ENCODE measurements around the gene JARID2. TPM values are rescaled to one million over a fixed set of nuclear protein-coding genes. Genes with fewer than 3 reads are reported as not detected.
A peak's percentile ranks its signal among the peaks of the same experiment; 100 is the strongest.

JARID2 gene
- total and polyA plus RNA-seq, 7 donors: 1.1 to 16.1 (median 4.9) TPM

GRCh38 chr6:15457121-15457650 is 211.3 kb downstream of the JARID2 start:
- intact Hi-C loops (cut with DNase I): no loop called here
- 70 to 80% (median 77%) methylated on average over 4 of the region's 4 CpGs for WGBS, 3 donors
- no peak overlapping the region for H3K27ac ChIP-seq

GRCh38 chr6:15458021-15458459 is 212.2 kb downstream of the JARID2 start:
- H3K4me1 ChIP-seq: peaks cover 73% of the 10 kb centered on the region

More at GRCh38 chr6:15457121-15457650, 211.3 kb downstream of the JARID2 start:
- DNase-seq (no peak), ATAC-seq (no peak)
- Histone ChIP-seq H3K4me1 (peaks cover 69% of the 10 kb centered on the region), H3K9me3 (no peaks in the 10 kb centered on the region), H3K4me3 (peak overlapping the region; percentile 9), H3K36me3 (ENCODE audit: insufficient read depth in 1 of 2, low read depth in 1 of 2) (no peaks in the 10 kb centered on the region), H3K27me3 (ENCODE audit: insufficient read depth in 3 of 3, low read length in 2 of 3) (no peaks in the 10 kb centered on the region)
- TF ChIP-seq CTCF (IDR thresholded peaks at IDR 0.05): no peak

GRCh38 chr6:15460110-15460727 is 214.3 kb downstream of the JARID2 start:
- H3K4me3 ChIP-seq: no peak overlapping the region
- TF ChIP-seq CTCF (IDR thresholded peaks at IDR 0.05): no peak
- ATAC-seq (peak; percentile 22 to 55 (median 44)), DNase-seq (no peak)
- 47 to 69% (median 52%) methylated on average over 4 of the region's 4 CpGs for WGBS, 3 donors
- intact Hi-C loops (cut with DNase I): no loop called here
- no peaks in the 10 kb centered on the region for H3K9me3 ChIP-seq
- peak overlapping the region; percentile 24 for H3K27ac ChIP-seq
- no peaks in the 10 kb centered on the region for H3K36me3 ChIP-seq (ENCODE audit: insufficient read depth in 1 of 2, low read depth in 1 of 2)
- no peaks in the 10 kb centered on the region for H3K27me3 ChIP-seq (ENCODE audit: insufficient read depth in 3 of 3, low read length in 2 of 3)
- H3K4me1 ChIP-seq: peaks cover 75% of the 10 kb centered on the region

More at GRCh38 chr6:15458021-15458459, 212.2 kb downstream of the JARID2 start:
- intact Hi-C loops (cut with DNase I): no loop called here
- Histone ChIP-seq H3K9me3 (no peaks in the 10 kb centered on the region), H3K27me3 (ENCODE audit: insufficient read depth in 3 of 3, low read length in 2 of 3) (no peaks in the 10 kb centered on the region), H3K27ac (no peak overlapping the region), H3K4me3 (no peak overlapping the region), H3K36me3 (ENCODE audit: insufficient read depth in 1 of 2, low read depth in 1 of 2) (no peaks in the 10 kb centered on the region)
- DNase-seq: no peak
- ATAC-seq: no peak
- no peak for TF ChIP-seq CTCF (IDR thresholded peaks at IDR 0.05)
- 65 to 81% (median 73%) methylated on average over 14 of the region's 14 CpGs for WGBS, 3 donors

GRCh38 chr6:15461127-15461944 is 215.5 kb downstream of the JARID2 start:
- peak in 1 of 4 donors; percentile 43 for ATAC-seq
- intact Hi-C loops (cut with DNase I): no loop called here
- TF ChIP-seq CTCF (IDR thresholded peaks at IDR 0.05): no peak
- DNase-seq: no peak
- Histone ChIP-seq H3K36me3 (ENCODE audit: insufficient read depth in 1 of 2, low read depth in 1 of 2) (no peaks in the 10 kb centered on the region), H3K9me3 (no peaks in the 10 kb centered on the region), H3K27me3 (ENCODE audit: insufficient read depth in 3 of 3, low read length in 2 of 3) (no peaks in the 10 kb centered on the region), H3K4me1 (peaks cover 66% of the 10 kb centered on the region), H3K4me3 (no peak overlapping the region), H3K27ac (no peak overlapping the region)
- 87 to 93% (median 87%) methylated on average over 6 of the region's 6 CpGs for WGBS, 3 donors
